ENCODE results near the gene GMIP. TPM values are rescaled to one million over a fixed set of nuclear protein-coding genes. Genes with fewer than 3 reads are reported as not detected.

GMIP gene
- total RNA-seq, 1 experiment from 2014 or later: 19.3 TPM

Other genes with a start within 250 kb of the GMIP start
- gene GATAD2A, start 238.0 kb downstream of the GMIP start, total RNA-seq (2014; rRNA removed; shearing (Covaris generic)): 85.8 and 96.7 TPM in 2 replicates
- gene TSSK6, start 128.1 kb downstream of the GMIP start, total RNA-seq (2014; rRNA removed; shearing (Covaris generic)): 1.3 and 1.5 TPM in 2 replicates
- gene NDUFA13, start 127.4 kb downstream of the GMIP start, total RNA-seq (2014; rRNA removed; shearing (Covaris generic)): 190 and 202 TPM in 2 replicates
- gene YJEFN3, start 114.7 kb downstream of the GMIP start, total RNA-seq (2014; rRNA removed; shearing (Covaris generic)): 1.0 and 1.9 TPM in 2 replicates
- gene CILP2, start 105.4 kb downstream of the GMIP start, total RNA-seq (2014; rRNA removed; shearing (Covaris generic)): 0.31 TPM in 1 of 2 replicates, not detected in the other
- gene PBX4, start 25.0 kb downstream of the GMIP start, total RNA-seq (2014; rRNA removed; shearing (Covaris generic)): 2.5 and 3.3 TPM in 2 replicates
- 14.1 and 16.2 TPM in 2 replicates for gene LPAR2, start 15.4 kb downstream of the GMIP start, total RNA-seq (2014; rRNA removed; shearing (Covaris generic))
- gene ATP13A1, start 20.0 kb upstream of the GMIP start, total RNA-seq (2014; rRNA removed; shearing (Covaris generic)): 38.8 and 42.0 TPM in 2 replicates
- gene ZNF101, start 25.2 kb upstream of the GMIP start, total RNA-seq (2014; rRNA removed; shearing (Covaris generic)): 2.0 and 4.6 TPM in 2 replicates
- 0.26 and 0.38 TPM in 2 replicates for gene ZNF14, start 89.5 kb upstream of the GMIP start, total RNA-seq (2014; rRNA removed; shearing (Covaris generic))
- gene ZNF506, start 178.1 kb upstream of the GMIP start, total RNA-seq (2014; rRNA removed; shearing (Covaris generic)): 1.8 and 2.3 TPM in 2 replicates
- gene ZNF253, start 222.2 kb upstream of the GMIP start, total RNA-seq (2014; rRNA removed; shearing (Covaris generic)): 0.05 and 0.16 TPM in 2 replicates